K562 (cell line): Measurements from ENCODE around the gene VSIG10. TPM values are rescaled to one million over a fixed set of nuclear protein-coding genes. Genes with fewer than 3 reads are reported as not detected.

ENCODE experiments used
- CHD7 ChIP-seq: fragments of 200-600 bp; sonication (generic); IDR thresholded peaks from one replicate; pipeline ENCODE4 v1.6.1; 2012; ENCODE audit warnings: mild to moderate bottlenecking, low read depth, low read length, inconsistent platforms
- HEY1 ChIP-seq: fragments of 250-450 bp; sonication (Bioruptor Pico); IDR thresholded peaks from 2 replicates; pipeline ENCODE4 v1.5.0; 2020; ENCODE audit warnings: mild to moderate bottlenecking, moderate library complexity, borderline replicate concordance
- HNRNPLL ChIP-seq: fragments of 200-400 bp; formaldehyde crosslinking; IDR thresholded peaks from 2 replicates; pipeline ENCODE4 v1.6.1; 2017; ENCODE audit warnings: low read length, low read depth, mild to moderate bottlenecking; ENCODE audit not compliant: poor library complexity, severe bottlenecking
- IRF1 ChIP-seq: sonication (generic); formaldehyde crosslinking; IDR thresholded peaks from 2 replicates; pipeline ENCODE4 v1.8.0; 2022; ENCODE audit warnings: missing genetic modification reagents, mild to moderate bottlenecking, borderline replicate concordance
- NR2C2 ChIP-seq, 2 experiments: fragments of 200-800 bp in 1 of 2; sonication (Bioruptor generic) in 1 of 2; sonication (generic) in 1 of 2; formaldehyde crosslinking in 1 of 2; IDR thresholded peaks; 2 replicates each; pipeline versions ENCODE4 v1.6.1 to v1.8.0; 2016 to 2022; ENCODE audit warnings: mild to moderate bottlenecking in 1 of 2, missing compliant biosample characterization in 1 of 2, missing genetic modification characterization in 1 of 2, missing genetic modification reagents in 1 of 2
- TAF7 ChIP-seq: fragments of 450-650 bp; IDR thresholded peaks from 2 replicates; pipeline ENCODE4 v1.6.1; 2016; ENCODE audit warnings: missing genetic modification characterization, missing compliant biosample characterization
- TCF7 ChIP-seq: sonication (generic); IDR thresholded peaks from 2 replicates; pipeline ENCODE4 v1.6.1; 2016; ENCODE audit warnings: antibody characterized with exemption, borderline replicate concordance
- ZNF12 ChIP-seq: sonication (generic); formaldehyde crosslinking; IDR thresholded peaks from 2 replicates; pipeline ENCODE4 v1.4.0; 2020; ENCODE audit warnings: mild to moderate bottlenecking, missing genetic modification reagents
- ZNF146 ChIP-seq: IDR thresholded peaks from one replicate; pipeline ENCODE4 v1.6.1; 2018; ENCODE audit warnings: missing compliant biosample characterization; ENCODE audit not compliant: unreplicated experiment
- ZNF316 ChIP-seq: fragments of 450-650 bp; IDR thresholded peaks from 2 replicates; pipeline ENCODE4 v1.6.1; 2016
- polyA plus RNA-seq, 8 experiments: library from polyadenylated mRNA; depleted of rRNA in 4 of 8; stranded (reverse) in 5 of 8; unstranded in 3 of 8; fragments of >200 nt; fragmentation: Nextera tagmentation in 2 of 8; fragmentation: Illumina TruSeq in 1 of 8; extraction: Ambion mirVana in 2 of 8; extraction: Trizol in 1 of 8; gene quantifications; 2 replicates each; pipeline versions ENCODE4 v1.2.1 to v1.2.3, GENCODE V29; 2011 to 2014; ENCODE audit warnings: inconsistent platforms in 1 of 8, missing spikeins in 1 of 8
- total RNA-seq, 7 experiments: library from RNA; depleted of rRNA in 6 of 7; stranded (reverse); fragments of >200 nt in 6 of 7; fragmentation: Illumina TruSeq in 2 of 7; extraction: Trizol in 2 of 7; gene quantifications; 2 replicates each; pipeline versions ENCODE4 v1.2.1 to v1.2.3, GENCODE V29; 2011 to 2021; ENCODE audit warnings: low replicate concordance in 1 of 7

Gene VSIG10
- total and polyA plus RNA-seq, 9 of the 15 experiments (the other 6 are each of a cell fraction or from before 2014, with no cell fraction given) = 4.1 to 8.8 (median 4.7) TPM

GRCh38 chr12:118135788-118136558, 32.2 kb upstream of the VSIG10 start, which contains the start of gene PEBP1 (continued):
- TF ChIP-seq IRF1 (CRISPR knock-in tag) (peak; percentile 89; the same call in 1 of the 2 replicates), TCF7 (no peak; the same call in 1 of the 2 replicates), ZNF146 (CRISPR knock-in tag) (peak; percentile 5), NR2C2 (CRISPR knock-in tag; IDR thresholded peaks at IDR 0.05) (peak; percentile 73), NR2C2 (tag; IDR thresholded peaks at IDR 0.05) (peak; percentile 61; the same call in 1 of the 2 replicates), CHD7 (no peak), HNRNPLL (peak; percentile 27), TAF7 (tag) (peak; percentile 44; the same call in 1 of the 2 replicates), ZNF12 (CRISPR knock-in tag) (peak; percentile 72; the same call in 1 of the 2 replicates), ZNF316 (no peak), HEY1 (CRISPR knock-in tag) (no peak)
